Ascending aorta (tissue), 2 donors: ENCODE data around the gene UST. TPM values are rescaled to one million over a fixed set of nuclear protein-coding genes. Genes with fewer than 3 reads are reported as not detected.

ENCODE experiments used
- DNase-seq, 2 donors: peaks; one replicate each; pipeline ENCODE4 v3.0.0-alpha.2; 2019; ENCODE audit warnings: low spot score in 2 of 2
- H3K27ac ChIP-seq, 2 donors: fragments of 200-600 bp; sonication (generic); one replicate each; pipeline ENCODE4 v1.5.1; 2016 to 2017; ENCODE audit warnings: mild to moderate bottlenecking in 1 of 2
- H3K27me3 ChIP-seq: fragments of 200-600 bp; sonication (generic); one replicate; pipeline ENCODE4 v1.5.1; 2017
- H3K36me3 ChIP-seq, 2 donors: fragments of 200-600 bp; sonication (generic); one replicate each; pipeline ENCODE4 v1.5.1; 2016
- H3K4me1 ChIP-seq, 2 donors: fragments of 200-600 bp; sonication (generic); one replicate each; pipeline ENCODE4 v1.5.1; 2016 to 2017; ENCODE audit warnings: mild to moderate bottlenecking in 1 of 2
- H3K4me3 ChIP-seq, 2 donors: fragments of 200-600 bp; sonication (generic); one replicate each; pipeline ENCODE4 v1.5.1; 2016 to 2017; ENCODE audit warnings: mild to moderate bottlenecking in 1 of 2
- H3K9me3 ChIP-seq, 2 donors: fragments of 200-600 bp; sonication (generic); one replicate each; pipeline ENCODE4 v1.5.1; 2016
- intact Hi-C: fragments of 100-400 bp; cut with DNase I; formaldehyde crosslinking; loops from one replicate; pipeline ENCODE4 v1.15.1; 2023
- total RNA-seq: library from RNA; depleted of rRNA; stranded (reverse); fragments of >200 nt; gene quantifications from one replicate; pipeline ENCODE4 v1.1.0, GENCODE V29; 2016
- TF ChIP-seq, protein P1 (sequence below), 3 experiments: fragments of 200-600 bp in 2 of 3; fragments of 450-650 bp in 1 of 3; sonication (generic) in 2 of 3; IDR thresholded peaks; one replicate each; pipeline ENCODE4 v1.5.1; 2016 to 2019; ENCODE audit warnings: antibody characterized with exemption in 3 of 3, mild to moderate bottlenecking in 1 of 3, moderate library complexity in 1 of 3

Gene UST
- total RNA-seq, 1 donor from 2014 or later = 27.0 TPM

DNA sequence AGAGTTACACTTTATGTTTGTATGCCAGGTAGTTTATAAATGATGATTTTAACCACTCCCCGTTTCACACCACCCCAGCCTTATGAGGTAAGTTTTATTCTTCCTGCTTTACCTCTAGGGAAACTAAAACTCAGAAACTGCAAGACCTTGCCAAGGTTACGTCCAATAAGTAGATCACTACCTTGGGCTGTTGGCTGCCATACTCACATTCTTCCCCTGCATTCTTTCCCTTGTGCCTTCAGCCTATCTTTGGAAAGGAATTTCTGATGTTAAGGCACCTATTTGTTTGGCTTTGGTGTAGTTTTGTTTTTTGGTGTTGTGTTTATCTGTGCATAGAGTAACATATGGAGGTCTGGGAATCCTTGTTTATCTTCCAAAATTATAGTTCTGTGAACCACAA is 122.1 kb downstream of the UST start:
- no peak for DNase-seq
- peak overlapping the region; percentile 11 for H3K27ac ChIP-seq
- no peaks in the 10 kb centered on the region for H3K27me3 ChIP-seq

DNA sequence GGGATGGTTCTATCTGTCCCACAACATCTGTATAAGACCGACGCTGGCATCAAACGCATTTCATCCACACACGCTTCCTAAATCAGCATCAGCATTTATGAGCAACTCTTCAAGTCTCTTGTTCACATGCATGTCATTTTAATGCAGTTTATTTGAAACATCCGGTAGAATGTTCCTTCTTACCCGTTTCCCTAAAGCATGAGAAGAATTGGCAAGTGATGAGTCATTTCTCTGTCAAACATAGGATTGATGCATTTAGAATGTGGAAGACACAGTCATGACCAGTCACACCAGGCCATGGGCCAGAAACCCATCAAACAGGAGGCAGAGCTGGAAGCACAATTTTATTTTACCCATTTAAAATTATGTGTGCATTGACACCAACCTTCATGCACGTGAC is 122.8 kb downstream of the UST start:
- Histone ChIP-seq H3K27me3 (no peaks in the 10 kb centered on the region), H3K4me3 (no peak overlapping the region), H3K27ac (no peak overlapping the region), H3K4me1 (peaks cover 0 to 11% of the 10 kb centered on the region in 2 donors), H3K36me3 (no peaks in the 10 kb centered on the region), H3K9me3 (no peaks in the 10 kb centered on the region)
- DNase-seq = no peak
- TF ChIP-seq, protein P1, sequence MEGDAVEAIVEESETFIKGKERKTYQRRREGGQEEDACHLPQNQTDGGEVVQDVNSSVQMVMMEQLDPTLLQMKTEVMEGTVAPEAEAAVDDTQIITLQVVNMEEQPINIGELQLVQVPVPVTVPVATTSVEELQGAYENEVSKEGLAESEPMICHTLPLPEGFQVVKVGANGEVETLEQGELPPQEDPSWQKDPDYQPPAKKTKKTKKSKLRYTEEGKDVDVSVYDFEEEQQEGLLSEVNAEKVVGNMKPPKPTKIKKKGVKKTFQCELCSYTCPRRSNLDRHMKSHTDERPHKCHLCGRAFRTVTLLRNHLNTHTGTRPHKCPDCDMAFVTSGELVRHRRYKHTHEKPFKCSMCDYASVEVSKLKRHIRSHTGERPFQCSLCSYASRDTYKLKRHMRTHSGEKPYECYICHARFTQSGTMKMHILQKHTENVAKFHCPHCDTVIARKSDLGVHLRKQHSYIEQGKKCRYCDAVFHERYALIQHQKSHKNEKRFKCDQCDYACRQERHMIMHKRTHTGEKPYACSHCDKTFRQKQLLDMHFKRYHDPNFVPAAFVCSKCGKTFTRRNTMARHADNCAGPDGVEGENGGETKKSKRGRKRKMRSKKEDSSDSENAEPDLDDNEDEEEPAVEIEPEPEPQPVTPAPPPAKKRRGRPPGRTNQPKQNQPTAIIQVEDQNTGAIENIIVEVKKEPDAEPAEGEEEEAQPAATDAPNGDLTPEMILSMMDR (IDR thresholded peaks at IDR 0.05) = no peak
- intact Hi-C loops = no loop called here

More for the DNA sequence above, 122.1 kb downstream of the UST start:
- Histone ChIP-seq H3K4me3 (no peak overlapping the region), H3K9me3 (no peaks in the 10 kb centered on the region), H3K36me3 (no peaks in the 10 kb centered on the region), H3K4me1 (peaks cover 0 to 11% of the 10 kb centered on the region in 2 donors)
- intact Hi-C loops = no loop called here
- TF ChIP-seq, protein P1 (IDR thresholded peaks at IDR 0.05) = no peak

DNA sequence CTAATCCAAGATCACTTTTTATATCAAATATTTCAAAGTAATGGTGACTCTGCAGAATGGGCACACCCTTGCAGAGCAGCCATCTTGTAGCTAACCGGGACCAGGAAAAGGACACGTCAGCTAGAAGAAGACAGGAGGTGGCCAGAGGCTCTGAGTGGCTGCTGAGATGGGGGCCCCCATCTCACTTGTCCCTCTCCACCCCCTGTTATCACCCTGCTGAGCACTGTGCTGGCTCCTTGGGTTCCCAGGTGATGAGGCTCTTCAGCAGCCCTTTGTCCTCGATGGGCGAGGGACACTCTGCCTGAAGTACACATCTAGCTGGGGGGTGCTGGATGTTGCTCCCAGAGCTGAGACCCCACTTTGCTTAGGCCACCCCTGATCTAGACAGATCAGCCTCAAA is 126.3 kb downstream of the UST start:
- intact Hi-C loops = loop anchor here (10.0 kb wide), 1 partner anchor 298 kb away; no protein-coding TSS in a partner anchor

DNA sequence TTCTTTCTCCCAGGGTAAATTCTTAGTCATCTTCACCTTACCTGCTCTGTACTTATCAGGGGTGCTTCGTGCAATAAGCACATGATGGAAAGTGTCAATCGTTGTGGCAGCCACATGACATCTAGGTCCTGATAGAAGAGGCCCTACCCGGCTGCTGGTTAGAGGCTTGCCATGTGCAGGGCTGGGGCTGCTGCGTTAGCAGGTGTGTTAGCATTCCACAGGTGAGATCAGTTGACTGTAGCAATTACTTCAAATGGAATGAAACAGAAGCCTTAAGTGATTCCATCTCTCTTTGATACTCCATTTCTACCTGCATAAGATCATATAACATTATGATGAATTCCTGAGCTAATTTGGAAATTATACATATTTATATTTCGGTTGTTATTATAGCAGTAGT is 127.0 kb downstream of the UST start:
- Histone ChIP-seq H3K9me3 (no peaks in the 10 kb centered on the region), H3K4me1 (peaks cover 0 to 7% of the 10 kb centered on the region in 2 donors), H3K27ac (no peak overlapping the region), H3K27me3 (no peaks in the 10 kb centered on the region), H3K4me3 (no peak overlapping the region), H3K36me3 (no peaks in the 10 kb centered on the region)
- intact Hi-C loops = loop anchor here (10.0 kb wide), 1 partner anchor 299 kb away; no protein-coding TSS in a partner anchor
- TF ChIP-seq, protein P1 (IDR thresholded peaks at IDR 0.05) = no peak
- DNase-seq = no peak

More for the DNA sequence above, 126.3 kb downstream of the UST start:
- Histone ChIP-seq H3K27me3 (no peaks in the 10 kb centered on the region), H3K4me1 (peaks cover 0 to 8% of the 10 kb centered on the region in 2 donors), H3K27ac (no peak overlapping the region), H3K4me3 (no peak overlapping the region), H3K36me3 (no peaks in the 10 kb centered on the region), H3K9me3 (no peaks in the 10 kb centered on the region)
- TF ChIP-seq, protein P1 (IDR thresholded peaks at IDR 0.05) = no peak
- DNase-seq = no peak

DNA sequence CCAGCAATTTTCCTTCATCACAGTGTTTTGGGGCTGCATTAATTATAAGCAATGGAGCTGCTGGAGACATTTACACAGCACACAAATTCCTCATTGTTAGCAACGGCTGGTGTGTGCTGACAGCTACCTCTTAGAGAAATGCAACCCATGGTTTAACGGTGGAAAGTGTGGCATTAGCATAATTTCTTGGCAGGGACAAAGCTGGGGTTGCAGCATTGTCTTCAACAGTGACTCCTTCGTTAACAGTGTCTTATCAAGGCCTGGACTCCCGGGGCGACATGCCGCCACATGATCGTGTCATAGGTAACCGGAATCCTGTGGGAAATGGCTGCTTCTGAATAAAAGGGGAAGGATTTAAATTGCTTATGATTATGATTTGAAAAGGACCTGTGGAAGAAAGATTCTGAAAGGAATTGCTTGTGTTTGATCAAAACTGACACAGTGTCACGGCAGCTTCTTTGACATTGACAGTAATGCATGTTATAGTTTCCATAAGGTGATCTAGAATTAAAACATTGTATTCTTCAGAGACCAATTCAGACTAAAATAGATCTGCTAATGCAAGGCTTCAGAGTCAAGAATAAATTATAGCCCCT is 128.0 kb downstream of the UST start:
- TF ChIP-seq, protein P1 (IDR thresholded peaks at IDR 0.05) = no peak
- peaks cover 0 to 10% of the 10 kb centered on the region in 2 donors for H3K4me1 ChIP-seq
- no peak overlapping the region for H3K4me3 ChIP-seq
- H3K36me3 ChIP-seq = no peaks in the 10 kb centered on the region
- no peaks in the 10 kb centered on the region for H3K27me3 ChIP-seq
- H3K9me3 ChIP-seq = no peaks in the 10 kb centered on the region
- intact Hi-C loops = loop anchor here (10.0 kb wide), 1 partner anchor 300 kb away; no protein-coding TSS in a partner anchor
- DNase-seq = no peak
- H3K27ac ChIP-seq = no peak overlapping the region
